Psoas muscle (tissue), 8 donors: Measurements from ENCODE around the gene SMYD4. TPM values are rescaled to one million over a fixed set of nuclear protein-coding genes. Genes with fewer than 3 reads are reported as not detected.

Experiments
- ATAC-seq, 4 donors: fragments of 200-7000 bp; cut with Tn5 transposase; one replicate each; pipeline ENCODE4 v1.9.1; 2020; ENCODE audit warnings: moderate library complexity in 3 of 4, mild to moderate bottlenecking in 2 of 4
- DNase-seq, 2 donors: peaks; one replicate each; pipeline ENCODE4 v3.0.0-alpha.2; 2020
- H3K27ac ChIP-seq: fragments of 200-600 bp; one replicate; pipeline ENCODE4 v1.8.0; 2022
- H3K27me3 ChIP-seq, 3 donors: fragments of 200-600 bp in 1 of 3; one replicate each; pipeline versions ENCODE4 v1.6.1 to v1.8.0; 2013 to 2022; ENCODE audit warnings: low read length in 2 of 3, mild to moderate bottlenecking in 2 of 3, moderate library complexity in 1 of 3; ENCODE audit not compliant: insufficient read depth in 3 of 3
- H3K36me3 ChIP-seq, 2 donors: fragments of 200-600 bp in 1 of 2; one replicate each; pipeline versions ENCODE4 v1.6.1 to v1.8.0; 2013 to 2022; ENCODE audit warnings: low read depth in 1 of 2, mild to moderate bottlenecking in 1 of 2, moderate library complexity in 1 of 2; ENCODE audit not compliant: insufficient read depth in 1 of 2
- H3K4me1 ChIP-seq: fragments of 200-600 bp; one replicate; pipeline ENCODE4 v1.8.0; 2022
- H3K4me3 ChIP-seq: fragments of 200-600 bp; one replicate; pipeline ENCODE4 v1.8.0; 2022; ENCODE audit warnings: mild to moderate bottlenecking
- H3K9me3 ChIP-seq: fragments of 200-600 bp; one replicate; pipeline ENCODE4 v1.8.0; 2022
- CTCF ChIP-seq: fragments of 200-600 bp; IDR thresholded peaks from one replicate; pipeline ENCODE4 v1.8.0; 2022; ENCODE audit warnings: antibody characterized with exemption
- WGBS, 3 donors: extraction: QIAGEN DNeasy Blood & Tissue Kit; methylation state at CpG; one replicate each; pipeline versions ENCODE4 v1.1.6 to v1.1.7; 2013; 5-methylcytosine and 5-hydroxymethylcytosine counted together
- intact Hi-C, 2 donors: fragments of 100-400 bp; cut with DNase I; formaldehyde crosslinking; loops; one replicate each; pipeline versions ENCODE4 v1.11.0 to v1.14.2; 2022
- polyA plus RNA-seq, 3 donors: library from polyadenylated mRNA; stranded (reverse); fragments of 200-250 nt; gene quantifications; one replicate each; pipeline ENCODE4 v1.2.3, GENCODE V29; 2013
- total RNA-seq, 4 donors: library from RNA; stranded (reverse); fragmentation: NEBNext Ultra II Directional in 2 of 4; extraction: Animal tissue kit (Norgen Biotek cat#: 25700) in 2 of 4; gene quantifications; one replicate each; pipeline versions ENCODE4 v1.2.1 to v1.2.4, GENCODE V29; 2021 to 2023
- donor health status: healthy with polysubstance abuse.
- donor health status: DM: no; HTN: no; CAD: no; lungs with moderate emphysema.
- donor health status: Bipolar disorder and iron deficiency.
- donor health status: healthy.
- donor health status: DM: yes; HTN: yes; CAD: no.
- donor health status: DM: no; HTN: no; CAD: no.
- donor health status: DM: no; HTN: no; CAD: no.
- donor health status: DM: yes; HTN: yes; CAD: no.

Gene SMYD4
- total and polyA plus RNA-seq, 7 donors: 8.0 to 22.4 (median 9.2) TPM

- Histone ChIP-seq H3K9me3 (no peaks in the 10 kb centered on the region), H3K4me3 (no peak overlapping the region), H3K27me3 (no peaks in the 10 kb centered on the region), H3K4me1 (no peaks in the 10 kb centered on the region), H3K36me3 (peaks cover 0 to 45% of the 10 kb centered on the region in 2 donors), H3K27ac (no peak overlapping the region)
- no peak for TF ChIP-seq CTCF
- 73 to 88% (median 78%) methylated on average over 2 of the region's 2 CpGs for WGBS, 3 donors
- no peak for ATAC-seq
- DNase-seq: no peak
- intact Hi-C loops: no loop called here
Observed at GRCh38 chr17:1808644-1809043, 21.1 kb downstream of the SMYD4 start.

GRCh38 chr17:1807890-1808289, 21.8 kb downstream of the SMYD4 start:
- intact Hi-C loops: no loop called here

GRCh38 chr17:1803280-1803679, 26.4 kb downstream of the SMYD4 start:
- Histone ChIP-seq H3K4me1 (peaks cover 25% of the 10 kb centered on the region), H3K9me3 (no peaks in the 10 kb centered on the region), H3K27ac (peak overlapping the region; percentile 73), H3K4me3 (no peak overlapping the region), H3K27me3 (no peaks in the 10 kb centered on the region), H3K36me3 (peaks cover 3 to 55% of the 10 kb centered on the region in 2 donors)
- 59 to 81% (median 66%) methylated on average over 6 of the region's 6 CpGs for WGBS, 3 donors
- intact Hi-C loops: no loop called here
- no peak for TF ChIP-seq CTCF
- DNase-seq (no peak), ATAC-seq (peak; percentile 51 to 72 (median 61))

More at GRCh38 chr17:1807890-1808289, 21.8 kb downstream of the SMYD4 start:
- H3K27me3 ChIP-seq: no peaks in the 10 kb centered on the region
- peaks cover 6% of the 10 kb centered on the region for H3K4me1 ChIP-seq
- peaks cover 3 to 43% of the 10 kb centered on the region in 2 donors for H3K36me3 ChIP-seq
- DNase-seq (no peak), ATAC-seq (no peak)
- no peak for TF ChIP-seq CTCF
- no peak overlapping the region for H3K4me3 ChIP-seq
- WGBS, 3 donors: 78 to 86% (median 80%) methylated on average over 6 of the region's 6 CpGs
- no peak overlapping the region for H3K27ac ChIP-seq
- H3K9me3 ChIP-seq: no peaks in the 10 kb centered on the region

GRCh38 chr17:1802429-1802828, 27.3 kb downstream of the SMYD4 start:
- peaks cover 29% of the 10 kb centered on the region for H3K4me1 ChIP-seq
- H3K4me3 ChIP-seq: no peak overlapping the region
- no peak for DNase-seq
- WGBS, 3 donors: 98 to 100% (median 100%) methylated on average over 1 of the region's 1 CpG
- peak overlapping the region; percentile 73 for H3K27ac ChIP-seq
- H3K27me3 ChIP-seq: no peaks in the 10 kb centered on the region
- no peak for TF ChIP-seq CTCF
- ATAC-seq: no peak
- no peaks in the 10 kb centered on the region for H3K9me3 ChIP-seq
- peaks cover 3 to 59% of the 10 kb centered on the region in 2 donors for H3K36me3 ChIP-seq
- intact Hi-C loops: no loop called here

GRCh38 chr17:1800712-1801111, 29.0 kb downstream of the SMYD4 start:
- peak overlapping the region; percentile 51 for H3K27ac ChIP-seq
- no peaks in the 10 kb centered on the region for H3K9me3 ChIP-seq
- ATAC-seq (no peak), DNase-seq (no peak)
- no peak overlapping the region for H3K4me3 ChIP-seq
- H3K36me3 ChIP-seq: peaks cover 3 to 54% of the 10 kb centered on the region in 2 donors
- 54 to 80% (median 63%) methylated on average over 4 of the region's 4 CpGs for WGBS, 3 donors
- TF ChIP-seq CTCF: no peak
- intact Hi-C loops: no loop called here
- H3K27me3 ChIP-seq: no peaks in the 10 kb centered on the region
- peaks cover 46% of the 10 kb centered on the region for H3K4me1 ChIP-seq
